Vagina (tissue), 2 donors: Measurements from ENCODE around the gene C1QTNF2.

Source experiments
- CTCF ChIP-seq, 3 experiments: fragments of 450-650 bp in 2 of 3; fragments of 200-600 bp in 1 of 3; sonication (generic) in 1 of 3; IDR thresholded peaks; one replicate each; pipeline ENCODE4 v1.5.1; 2017 to 2019; ENCODE audit warnings: antibody characterized with exemption in 3 of 3, mild to moderate bottlenecking in 2 of 3, moderate library complexity in 2 of 3
- POLR2A ChIP-seq, 2 donors: fragments of 450-650 bp; IDR thresholded peaks; one replicate each; pipeline ENCODE4 v1.6.1; 2017; ENCODE audit warnings: antibody characterized with exemption in 2 of 2, mild to moderate bottlenecking in 2 of 2, moderate library complexity in 2 of 2

- TF ChIP-seq CTCF (IDR thresholded peaks at IDR 0.05), result no peak
- TF ChIP-seq POLR2A (IDR thresholded peaks at IDR 0.05), result no peak
These were observed 15.1 kb upstream of the C1QTNF2 start for GRCh38 chr5:160385496-160385895.
